Kidney (tissue), 14 donors: ENCODE measurements around the gene PDZRN4. TPM values are rescaled to one million over a fixed set of nuclear protein-coding genes. Genes with fewer than 3 reads are reported as not detected.

Source experiments
- DNase-seq, 5 donors: peaks; one replicate each; pipeline ENCODE4 v3.0.0-alpha.2; 2013 to 2020
- FAIRE-seq: peaks from 2 replicates; lab custom pipeline; 2012; peaks lifted over from hg19 to GRCh38; lab: Jason Lieb, UNC
- H3K27ac ChIP-seq, 2 donors: one replicate each; pipeline ENCODE4 v1.7.0; 2013; ENCODE audit warnings: low read depth in 2 of 2, low read length in 2 of 2, inconsistent platforms in 1 of 2
- H3K27me3 ChIP-seq: one replicate; pipeline ENCODE4 v1.7.1; 2013; ENCODE audit warnings: low read length, inconsistent platforms; ENCODE audit not compliant: control insufficient read depth, insufficient read depth
- H3K36me3 ChIP-seq, 3 donors: one replicate each; pipeline versions ENCODE4 v1.7.0 to v1.7.1; 2013; ENCODE audit warnings: low read length in 3 of 3, control low read depth in 1 of 3, inconsistent platforms in 1 of 3; ENCODE audit not compliant: insufficient read depth in 3 of 3, control insufficient read depth in 2 of 3
- H3K4me1 ChIP-seq, 3 donors: one replicate each; pipeline versions ENCODE4 v1.7.0 to v1.7.1; 2013; ENCODE audit warnings: low read length in 3 of 3, inconsistent platforms in 1 of 3, low read depth in 1 of 3; ENCODE audit not compliant: control insufficient read depth in 2 of 3, insufficient read depth in 2 of 3
- H3K4me3 ChIP-seq, 3 donors: one replicate each; pipeline versions ENCODE4 v1.7.0 to v1.8.1; 2013; ENCODE audit warnings: low read length in 3 of 3, control low read depth in 1 of 3, inconsistent platforms in 1 of 3
- H3K9ac ChIP-seq, 3 donors: one replicate each; pipeline versions ENCODE4 v1.7.0 to v1.7.1; 2013; ENCODE audit warnings: low read length in 3 of 3, control low read depth in 1 of 3, inconsistent platforms in 1 of 3
- H3K9me3 ChIP-seq, 3 donors: one replicate each; pipeline versions ENCODE4 v1.7.0 to v1.7.1; 2013; ENCODE audit warnings: low read length in 3 of 3, control low read depth in 1 of 3, inconsistent platforms in 1 of 3; ENCODE audit not compliant: control insufficient read depth in 2 of 3, insufficient read depth in 1 of 3
- CTCF ChIP-seq: IDR thresholded peaks from 3 replicates; pipeline ENCODE4 v1.5.1; 2012; ENCODE audit warnings: mild to moderate bottlenecking, moderate library complexity, borderline replicate concordance; ENCODE audit not compliant: insufficient read depth; ENCODE audit errors: extremely low read depth
- intact Hi-C: fragments of 100-400 bp; cut with DNase I; formaldehyde crosslinking; loops from one replicate; pipeline ENCODE4 v1.11.1; 2022
- polyA plus RNA-seq: library from polyadenylated mRNA; stranded (reverse); fragments of 350-450 nt; fragmentation: Illumina TruSeq; extraction: RNeasy Lipid Tissue Mini Kit (QIAGEN cat#74804); gene quantifications from one replicate; pipeline ENCODE4 v1.2.3, GENCODE V29; 2014; ENCODE audit warnings: low read depth, low replicate concordance; ENCODE audit not compliant: insufficient read depth
- total RNA-seq: library from RNA; stranded (reverse); fragmentation: NEBNext Ultra II Directional; extraction: Animal tissue kit (Norgen Biotek cat#: 25700); gene quantifications from one replicate; pipeline ENCODE4 v1.2.1, GENCODE V29; 2021
- donor health status: control.
- donor health status: control.
- donor health status: control.
- donor health status: control.
- donor health status: control.
- donor health status: DM: yes; HTN: yes; CAD: no.
- donor health status: Normal renal cell carcinoma (clear cell type).

The PDZRN4 gene
- total and polyA plus RNA-seq, 2 donors from 2014 or later: 0.56 to 2.1 TPM

GRCh38 chr12:41507286-41507685, 319.2 kb downstream of the PDZRN4 start:
- no peaks in the 10 kb centered on the region for H3K4me1 ChIP-seq
- H3K9ac ChIP-seq: no peak overlapping the region
- H3K27ac ChIP-seq: no peak overlapping the region
- H3K4me3 ChIP-seq: no peak overlapping the region
- DNase-seq (no peak), FAIRE-seq (no peak)
- TF ChIP-seq CTCF: no peak
- H3K9me3 ChIP-seq: no peaks in the 10 kb centered on the region
- H3K27me3 ChIP-seq: no peaks in the 10 kb centered on the region
- intact Hi-C loops: no loop called here
- H3K36me3 ChIP-seq: no peaks in the 10 kb centered on the region

GRCh38 chr12:41509271-41510055, 321.3 kb downstream of the PDZRN4 start:
- no peaks in the 10 kb centered on the region for H3K27me3 ChIP-seq
- no peak overlapping the region for H3K4me3 ChIP-seq
- no peaks in the 10 kb centered on the region for H3K4me1 ChIP-seq
- DNase-seq: no peak
- no peak overlapping the region for H3K27ac ChIP-seq
- intact Hi-C loops: no loop called here
- H3K9ac ChIP-seq: no peak overlapping the region
- no peak for TF ChIP-seq CTCF
- no peak for FAIRE-seq
- no peaks in the 10 kb centered on the region for H3K36me3 ChIP-seq
- H3K9me3 ChIP-seq: no peaks in the 10 kb centered on the region

GRCh38 chr12:41510470-41510869, 322.4 kb downstream of the PDZRN4 start:
- Histone ChIP-seq H3K4me3 (no peak overlapping the region), H3K9me3 (no peaks in the 10 kb centered on the region), H3K9ac (no peak overlapping the region), H3K4me1 (no peaks in the 10 kb centered on the region), H3K27me3 (no peaks in the 10 kb centered on the region), H3K36me3 (no peaks in the 10 kb centered on the region), H3K27ac (no peak overlapping the region)
- FAIRE-seq (no peak), DNase-seq (no peak)
- intact Hi-C loops: no loop called here
- TF ChIP-seq CTCF: no peak
